ENCODE data around the gene TEX47.

DNA sequence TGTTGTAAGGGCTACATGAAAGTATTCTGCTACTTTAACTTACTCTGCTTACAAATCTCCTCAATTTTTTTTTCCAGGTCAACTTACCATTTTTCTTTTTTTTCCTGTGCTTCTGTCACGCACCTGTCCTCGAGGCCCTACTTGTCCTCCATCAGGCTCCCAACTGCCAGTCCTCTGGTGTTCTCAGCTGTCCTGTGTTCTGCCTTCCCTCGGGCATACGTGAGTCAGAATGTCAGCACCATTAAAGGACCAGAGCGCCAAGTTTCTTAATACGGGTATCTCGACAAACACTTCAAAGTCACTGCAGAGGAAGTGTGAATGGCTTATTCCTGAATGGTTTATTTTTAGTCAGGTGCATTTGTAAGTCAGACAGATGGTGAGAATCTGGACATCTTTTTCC, at the start of gene TEX47:
- TF ChIP-seq, protein P1, sequence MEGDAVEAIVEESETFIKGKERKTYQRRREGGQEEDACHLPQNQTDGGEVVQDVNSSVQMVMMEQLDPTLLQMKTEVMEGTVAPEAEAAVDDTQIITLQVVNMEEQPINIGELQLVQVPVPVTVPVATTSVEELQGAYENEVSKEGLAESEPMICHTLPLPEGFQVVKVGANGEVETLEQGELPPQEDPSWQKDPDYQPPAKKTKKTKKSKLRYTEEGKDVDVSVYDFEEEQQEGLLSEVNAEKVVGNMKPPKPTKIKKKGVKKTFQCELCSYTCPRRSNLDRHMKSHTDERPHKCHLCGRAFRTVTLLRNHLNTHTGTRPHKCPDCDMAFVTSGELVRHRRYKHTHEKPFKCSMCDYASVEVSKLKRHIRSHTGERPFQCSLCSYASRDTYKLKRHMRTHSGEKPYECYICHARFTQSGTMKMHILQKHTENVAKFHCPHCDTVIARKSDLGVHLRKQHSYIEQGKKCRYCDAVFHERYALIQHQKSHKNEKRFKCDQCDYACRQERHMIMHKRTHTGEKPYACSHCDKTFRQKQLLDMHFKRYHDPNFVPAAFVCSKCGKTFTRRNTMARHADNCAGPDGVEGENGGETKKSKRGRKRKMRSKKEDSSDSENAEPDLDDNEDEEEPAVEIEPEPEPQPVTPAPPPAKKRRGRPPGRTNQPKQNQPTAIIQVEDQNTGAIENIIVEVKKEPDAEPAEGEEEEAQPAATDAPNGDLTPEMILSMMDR (IDR thresholded peaks at IDR 0.05; ENCODE audit: insufficient read depth, low read length) = no peak
- TF ChIP-seq, protein P2, sequence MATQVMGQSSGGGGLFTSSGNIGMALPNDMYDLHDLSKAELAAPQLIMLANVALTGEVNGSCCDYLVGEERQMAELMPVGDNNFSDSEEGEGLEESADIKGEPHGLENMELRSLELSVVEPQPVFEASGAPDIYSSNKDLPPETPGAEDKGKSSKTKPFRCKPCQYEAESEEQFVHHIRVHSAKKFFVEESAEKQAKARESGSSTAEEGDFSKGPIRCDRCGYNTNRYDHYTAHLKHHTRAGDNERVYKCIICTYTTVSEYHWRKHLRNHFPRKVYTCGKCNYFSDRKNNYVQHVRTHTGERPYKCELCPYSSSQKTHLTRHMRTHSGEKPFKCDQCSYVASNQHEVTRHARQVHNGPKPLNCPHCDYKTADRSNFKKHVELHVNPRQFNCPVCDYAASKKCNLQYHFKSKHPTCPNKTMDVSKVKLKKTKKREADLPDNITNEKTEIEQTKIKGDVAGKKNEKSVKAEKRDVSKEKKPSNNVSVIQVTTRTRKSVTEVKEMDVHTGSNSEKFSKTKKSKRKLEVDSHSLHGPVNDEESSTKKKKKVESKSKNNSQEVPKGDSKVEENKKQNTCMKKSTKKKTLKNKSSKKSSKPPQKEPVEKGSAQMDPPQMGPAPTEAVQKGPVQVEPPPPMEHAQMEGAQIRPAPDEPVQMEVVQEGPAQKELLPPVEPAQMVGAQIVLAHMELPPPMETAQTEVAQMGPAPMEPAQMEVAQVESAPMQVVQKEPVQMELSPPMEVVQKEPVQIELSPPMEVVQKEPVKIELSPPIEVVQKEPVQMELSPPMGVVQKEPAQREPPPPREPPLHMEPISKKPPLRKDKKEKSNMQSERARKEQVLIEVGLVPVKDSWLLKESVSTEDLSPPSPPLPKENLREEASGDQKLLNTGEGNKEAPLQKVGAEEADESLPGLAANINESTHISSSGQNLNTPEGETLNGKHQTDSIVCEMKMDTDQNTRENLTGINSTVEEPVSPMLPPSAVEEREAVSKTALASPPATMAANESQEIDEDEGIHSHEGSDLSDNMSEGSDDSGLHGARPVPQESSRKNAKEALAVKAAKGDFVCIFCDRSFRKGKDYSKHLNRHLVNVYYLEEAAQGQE (IDR thresholded peaks at IDR 0.05; ENCODE audit: insufficient replicate concordance, low read depth) = no peak
- TF ChIP-seq GABPA (IDR thresholded peaks at IDR 0.05; ENCODE audit: low read depth) (no peak), POLR2AphosphoS5 (IDR thresholded peaks at IDR 0.05; ENCODE audit: low read depth) (no peak), SPI1 (IDR thresholded peaks at IDR 0.05; ENCODE audit: borderline replicate concordance, low read depth) (no peak)
